Smooth muscle cell (in vitro differentiated cells): Measurements from ENCODE around the gene NCS1. TPM values are rescaled to one million over a fixed set of nuclear protein-coding genes. Genes with fewer than 3 reads are reported as not detected.

Source experiments
- DNase-seq: peaks from one replicate; lab custom pipeline; 2025; ENCODE audit not compliant: unreplicated experiment; lab: John Stamatoyannopoulos, UW
- H2AFZ ChIP-seq: fragments of 200-600 bp; sonication (generic); 2 replicates; pipeline ENCODE4 v1.6.0; 2016; ENCODE audit warnings: antibody characterized with exemption, low read depth, mild to moderate bottlenecking
- H3F3A ChIP-seq: fragments of 200-600 bp; sonication (generic); 2 replicates; pipeline ENCODE4 v1.6.0; 2017; ENCODE audit warnings: antibody characterized with exemption, low read depth
- H3K27ac ChIP-seq: fragments of 200-600 bp; sonication (generic); 2 replicates; pipeline ENCODE4 v1.5.1; 2016; ENCODE audit warnings: low read depth, mild to moderate bottlenecking
- H3K27me3 ChIP-seq: fragments of 200-600 bp; sonication (generic); 2 replicates; pipeline ENCODE4 v1.6.1; 2016; ENCODE audit warnings: low read depth, mild to moderate bottlenecking
- H3K36me3 ChIP-seq: fragments of 200-600 bp; sonication (generic); 2 replicates; pipeline ENCODE4 v1.5.1; 2016; ENCODE audit warnings: low read depth
- H3K4me1 ChIP-seq: fragments of 200-600 bp; sonication (generic); 2 replicates; pipeline ENCODE4 v1.5.1; 2016; ENCODE audit warnings: low read depth
- H3K4me2 ChIP-seq: fragments of 200-600 bp; sonication (generic); 2 replicates; pipeline ENCODE4 v1.6.0; 2016; ENCODE audit warnings: mild to moderate bottlenecking
- H3K4me3 ChIP-seq: fragments of 200-600 bp; sonication (generic); 2 replicates; pipeline ENCODE4 v1.5.1; 2016; ENCODE audit warnings: mild to moderate bottlenecking
- H3K79me2 ChIP-seq: fragments of 200-600 bp; sonication (generic); 2 replicates; pipeline ENCODE4 v1.6.0; 2016; ENCODE audit warnings: low read depth, mild to moderate bottlenecking
- H3K9ac ChIP-seq: fragments of 200-600 bp; sonication (generic); 2 replicates; pipeline ENCODE4 v1.6.0; 2016; ENCODE audit warnings: low read depth
- H3K9me3 ChIP-seq: fragments of 200-600 bp; sonication (generic); replicated peaks from 2 replicates; pipeline ENCODE4 v1.5.1; 2016; ENCODE audit warnings: low read depth
- H4K20me1 ChIP-seq: fragments of 200-600 bp; sonication (generic); 2 replicates; pipeline ENCODE4 v1.6.0; 2016; ENCODE audit warnings: low read depth
- WGBS: methylation state at CpG from one replicate; pipeline ENCODE4 v1.1.7; 2016; ENCODE audit warnings: low lambda C conversion rate; 5-methylcytosine and 5-hydroxymethylcytosine counted together
- polyA plus RNA-seq: library from polyadenylated mRNA; unstranded; fragments of >200 nt; fragmentation: Nextera tagmentation; extraction: Ambion mirVana; gene quantifications from 2 replicates; pipeline ENCODE4 v1.2.1, GENCODE V29; 2016
- total RNA-seq: library from RNA; depleted of rRNA; stranded (reverse); fragments of >200 nt; gene quantifications from 2 replicates; pipeline ENCODE4 v1.2.3, GENCODE V29; 2014
- TF ChIP-seq, protein P1 (sequence below): fragments of 200-600 bp; sonication (generic); IDR thresholded peaks from 2 replicates; pipeline ENCODE4 v1.5.1; 2017; ENCODE audit warnings: borderline replicate concordance, mild to moderate bottlenecking, antibody characterized with exemption; ENCODE audit not compliant: insufficient read depth, poor library complexity, severe bottlenecking

The NCS1 gene
- total and polyA plus RNA-seq, 2 experiments from 2014 or later = 28.0 to 59.3 TPM

DNA sequence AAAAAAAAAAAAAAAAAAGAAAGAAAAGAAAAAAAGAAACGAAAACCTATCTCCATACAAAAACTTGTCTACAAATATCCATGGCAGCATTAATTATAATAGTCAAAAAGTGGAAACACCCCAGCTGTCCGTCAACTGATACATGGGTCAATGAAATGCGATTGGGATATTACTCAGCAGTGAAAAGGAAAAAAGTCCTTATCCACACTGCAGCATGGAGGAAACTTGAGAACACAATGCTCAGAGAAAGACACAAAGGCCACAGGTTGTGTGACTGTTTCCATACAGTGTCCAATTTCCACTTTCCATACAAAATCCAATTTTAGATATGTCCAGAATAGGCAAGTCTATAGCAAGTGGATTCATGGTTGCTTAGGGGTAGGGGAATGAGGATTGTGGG, 24.3 kb upstream of the NCS1 start:
- H3K79me2 ChIP-seq = no peaks in the 10 kb centered on the region
- DNase-seq = no peak
- H3K9ac ChIP-seq = no peak overlapping the region
- no peaks in the 10 kb centered on the region for H3K9me3 ChIP-seq
- no peak overlapping the region for H3K4me3 ChIP-seq
- WGBS = 94% methylated on average over 3 of the region's 3 CpGs
- peaks cover 4% of the 10 kb centered on the region for H3K4me1 ChIP-seq
- no peaks in the 10 kb centered on the region for H3F3A ChIP-seq
- H3K4me2 ChIP-seq = no peak overlapping the region
- no peak overlapping the region for H3K27ac ChIP-seq
- H3K27me3 ChIP-seq = no peaks in the 10 kb centered on the region
- TF ChIP-seq, protein P1, sequence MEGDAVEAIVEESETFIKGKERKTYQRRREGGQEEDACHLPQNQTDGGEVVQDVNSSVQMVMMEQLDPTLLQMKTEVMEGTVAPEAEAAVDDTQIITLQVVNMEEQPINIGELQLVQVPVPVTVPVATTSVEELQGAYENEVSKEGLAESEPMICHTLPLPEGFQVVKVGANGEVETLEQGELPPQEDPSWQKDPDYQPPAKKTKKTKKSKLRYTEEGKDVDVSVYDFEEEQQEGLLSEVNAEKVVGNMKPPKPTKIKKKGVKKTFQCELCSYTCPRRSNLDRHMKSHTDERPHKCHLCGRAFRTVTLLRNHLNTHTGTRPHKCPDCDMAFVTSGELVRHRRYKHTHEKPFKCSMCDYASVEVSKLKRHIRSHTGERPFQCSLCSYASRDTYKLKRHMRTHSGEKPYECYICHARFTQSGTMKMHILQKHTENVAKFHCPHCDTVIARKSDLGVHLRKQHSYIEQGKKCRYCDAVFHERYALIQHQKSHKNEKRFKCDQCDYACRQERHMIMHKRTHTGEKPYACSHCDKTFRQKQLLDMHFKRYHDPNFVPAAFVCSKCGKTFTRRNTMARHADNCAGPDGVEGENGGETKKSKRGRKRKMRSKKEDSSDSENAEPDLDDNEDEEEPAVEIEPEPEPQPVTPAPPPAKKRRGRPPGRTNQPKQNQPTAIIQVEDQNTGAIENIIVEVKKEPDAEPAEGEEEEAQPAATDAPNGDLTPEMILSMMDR = no peak
- no peaks in the 10 kb centered on the region for H4K20me1 ChIP-seq
- no peaks in the 10 kb centered on the region for H3K36me3 ChIP-seq
- H2AFZ ChIP-seq = no peak overlapping the region

DNA sequence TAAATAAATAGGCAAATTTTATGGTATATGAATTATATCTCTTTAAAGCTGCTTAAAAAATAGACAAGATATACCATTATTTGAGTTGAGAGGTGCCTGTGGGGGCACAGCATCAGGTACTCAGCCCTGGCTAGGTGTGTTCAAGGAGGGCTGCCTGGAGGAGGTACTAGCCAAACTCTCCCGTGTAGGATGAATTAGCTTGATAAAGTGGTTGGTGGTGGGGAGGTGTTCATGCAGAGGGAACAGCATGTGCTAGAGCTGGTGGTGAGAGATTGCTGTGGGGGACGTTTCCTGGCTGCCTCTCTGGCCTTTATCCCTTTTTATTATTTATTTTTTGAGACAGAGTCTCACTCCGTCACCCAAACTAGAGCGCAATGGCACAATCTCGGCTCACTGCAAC, 23.2 kb upstream of the NCS1 start:
- Histone ChIP-seq H3F3A (no peaks in the 10 kb centered on the region), H3K4me2 (no peak overlapping the region), H3K4me1 (peaks cover under 1% of the 10 kb centered on the region), H3K79me2 (no peaks in the 10 kb centered on the region), H3K9me3 (no peaks in the 10 kb centered on the region), H3K9ac (no peak overlapping the region), H3K27me3 (no peaks in the 10 kb centered on the region), H3K27ac (no peak overlapping the region), H4K20me1 (no peaks in the 10 kb centered on the region), H3K4me3 (no peak overlapping the region), H3K36me3 (no peaks in the 10 kb centered on the region), H2AFZ (no peak overlapping the region)
- no peak for DNase-seq
- 95% methylated on average over 5 of the region's 5 CpGs for WGBS
- TF ChIP-seq, protein P1 = no peak

DNA sequence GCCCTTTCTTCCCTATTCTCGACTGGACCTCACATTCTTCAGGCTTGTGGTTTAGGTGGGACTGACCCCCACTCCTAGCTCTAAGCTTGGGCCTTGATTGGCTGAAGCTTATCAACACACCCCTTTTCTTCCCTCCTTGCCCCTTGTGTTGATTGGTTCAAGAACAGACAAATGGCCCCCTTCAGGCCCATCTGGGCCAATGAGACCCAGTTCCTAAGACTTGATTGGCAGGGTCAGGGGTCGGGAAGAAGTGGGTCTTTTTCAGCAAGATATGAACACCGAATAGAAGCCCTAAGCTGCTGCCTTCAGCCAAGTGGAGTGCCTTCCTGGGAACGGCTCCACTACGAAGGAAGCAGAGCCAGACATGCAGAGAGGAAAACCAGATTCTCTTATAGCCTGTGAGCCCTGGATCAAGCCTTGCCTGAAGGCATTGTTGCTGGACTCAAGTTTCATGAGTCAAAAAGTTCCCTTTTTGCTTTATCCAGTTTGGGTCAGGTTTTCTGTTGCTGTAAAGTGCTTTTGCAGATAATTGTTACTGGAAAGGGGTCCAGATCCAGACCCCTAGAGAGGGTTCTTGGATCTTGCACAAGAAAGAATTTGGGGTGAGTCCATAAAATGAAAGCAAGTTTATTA, 22.4 kb upstream of the NCS1 start:
- Histone ChIP-seq H2AFZ (no peak overlapping the region), H3K36me3 (no peaks in the 10 kb centered on the region), H3K9ac (peak overlapping the region; percentile 73), H3K79me2 (no peaks in the 10 kb centered on the region), H3K9me3 (no peaks in the 10 kb centered on the region), H4K20me1 (no peaks in the 10 kb centered on the region), H3K4me1 (no peaks in the 10 kb centered on the region), H3F3A (no peaks in the 10 kb centered on the region), H3K27ac (peak overlapping the region; percentile 86), H3K27me3 (no peaks in the 10 kb centered on the region), H3K4me2 (no peak overlapping the region), H3K4me3 (no peak overlapping the region)
- 89% methylated on average over 5 of the region's 5 CpGs for WGBS
- TF ChIP-seq, protein P1 = no peak
- no peak for DNase-seq

DNA sequence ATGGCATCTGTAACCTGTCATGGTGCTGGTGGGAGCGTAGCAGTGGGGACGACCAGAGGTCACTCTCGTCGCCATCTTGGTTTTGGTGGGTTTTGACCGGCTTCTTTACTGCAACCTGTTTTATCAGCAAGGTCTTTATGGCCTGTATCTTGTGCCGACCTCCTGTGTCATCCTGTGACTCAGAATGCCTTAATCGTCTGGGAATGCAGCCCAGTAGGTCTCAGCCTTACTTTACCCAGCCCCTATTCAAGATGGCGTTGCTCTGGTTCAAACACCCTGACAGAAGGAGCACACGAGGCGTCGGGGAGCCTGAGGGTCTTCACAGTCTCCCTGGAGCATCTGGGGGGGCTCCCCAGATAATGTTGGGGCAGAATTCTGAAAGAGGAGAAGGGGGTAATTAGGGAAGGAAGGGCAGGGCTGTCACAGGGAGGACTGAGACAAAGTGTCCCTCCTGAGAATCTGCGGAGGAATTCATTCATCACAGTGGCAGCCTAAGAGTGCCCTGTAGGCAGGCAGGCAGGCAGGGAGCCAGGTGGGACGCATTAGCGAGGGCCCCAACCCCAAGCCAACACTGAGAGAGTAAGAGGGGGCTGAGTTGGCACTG, 21.3 kb upstream of the NCS1 start:
- H3K27ac ChIP-seq = peak overlapping the region; percentile 86
- TF ChIP-seq, protein P1 = no peak
- WGBS = 47% methylated on average over 14 of the region's 14 CpGs

More for the DNA sequence above, 21.3 kb upstream of the NCS1 start:
- H3K4me1 ChIP-seq = no peaks in the 10 kb centered on the region
- no peaks in the 10 kb centered on the region for H3K27me3 ChIP-seq
- peak overlapping the region; percentile 73 for H3K9ac ChIP-seq
- DNase-seq = no peak
- no peaks in the 10 kb centered on the region for H3K36me3 ChIP-seq
- no peak overlapping the region for H3K4me3 ChIP-seq
- H3K4me2 ChIP-seq = peak overlapping the region; percentile 0
- H3K9me3 ChIP-seq = no peaks in the 10 kb centered on the region
- no peaks in the 10 kb centered on the region for H4K20me1 ChIP-seq
- H2AFZ ChIP-seq = peak overlapping the region; percentile 51
- no peaks in the 10 kb centered on the region for H3F3A ChIP-seq
- no peaks in the 10 kb centered on the region for H3K79me2 ChIP-seq
